Ishikawa (cell line): ENCODE measurements around the gene HINT3.

Experiments
- CEBPB ChIP-seq: IDR thresholded peaks from 2 replicates; pipeline ENCODE4 v1.6.1; 2012
- CREB1 ChIP-seq: IDR thresholded peaks from 2 replicates; pipeline ENCODE4 v1.6.1; 2012; ENCODE audit warnings: low read depth
- EGR1 ChIP-seq: IDR thresholded peaks from 2 replicates; pipeline ENCODE4 v1.6.1; 2012
- EP300 ChIP-seq: IDR thresholded peaks from 2 replicates; pipeline ENCODE4 v1.6.1; 2012; ENCODE audit warnings: borderline replicate concordance
- FOXM1 ChIP-seq: IDR thresholded peaks from 2 replicates; pipeline ENCODE4 v1.6.1; 2012; ENCODE audit warnings: low read depth, borderline replicate concordance
- MAX ChIP-seq: IDR thresholded peaks from 2 replicates; pipeline ENCODE4 v1.6.1; 2012
- NFIC ChIP-seq: IDR thresholded peaks from 2 replicates; pipeline ENCODE4 v1.6.1; 2012
- RAD21 ChIP-seq: IDR thresholded peaks from 2 replicates; pipeline ENCODE4 v1.6.1; 2012; ENCODE audit warnings: low read depth
- REST ChIP-seq: IDR thresholded peaks from 2 replicates; pipeline ENCODE4 v1.6.1; 2012; ENCODE audit warnings: low read depth, mild to moderate bottlenecking
- TAF1 ChIP-seq: IDR thresholded peaks from 2 replicates; pipeline ENCODE4 v1.6.1; 2012; ENCODE audit warnings: low read depth, mild to moderate bottlenecking
- TCF12 ChIP-seq: IDR thresholded peaks from 2 replicates; pipeline ENCODE4 v1.6.1; 2012; ENCODE audit warnings: low read depth
- TEAD4 ChIP-seq: IDR thresholded peaks from 2 replicates; pipeline ENCODE4 v1.6.1; 2012
- USF1 ChIP-seq: IDR thresholded peaks from 2 replicates; pipeline ENCODE4 v1.6.1; 2012
- YY1 ChIP-seq: IDR thresholded peaks from 2 replicates; pipeline ENCODE4 v1.6.1; 2012; ENCODE audit warnings: low read depth
- ZBTB7A ChIP-seq: IDR thresholded peaks from 2 replicates; pipeline ENCODE4 v1.6.1; 2012; ENCODE audit warnings: low read depth

Gene HINT3

GRCh38 chr6:125983246-125983945, 26.8 kb downstream of the HINT3 start:
- TF ChIP-seq TCF12 (no peak), MAX (no peak), ZBTB7A (no peak), TEAD4 (no peak), TAF1 (no peak), RAD21 (no peak), EP300 (no peak), REST (no peak), CREB1 (no peak), EGR1 (no peak), FOXM1 (no peak), CEBPB (no peak), YY1 (no peak), NFIC (no peak), USF1 (no peak)

- TF ChIP-seq CREB1 (no peak), NFIC (no peak), CEBPB (no peak), EP300 (no peak), YY1 (no peak), MAX (no peak), FOXM1 (no peak), TCF12 (no peak), TAF1 (no peak)
Observed at GRCh38 chr6:125984311-125984710, 27.7 kb downstream of the HINT3 start.

- TF ChIP-seq NFIC = no peak
- TF ChIP-seq RAD21 = no peak
- TF ChIP-seq MAX = no peak
- no peak for TF ChIP-seq EP300
- TF ChIP-seq TCF12 = no peak
- TF ChIP-seq CEBPB = no peak
- no peak for TF ChIP-seq REST
- no peak for TF ChIP-seq FOXM1
- TF ChIP-seq CREB1 = no peak
- no peak for TF ChIP-seq YY1
- no peak for TF ChIP-seq TEAD4
- TF ChIP-seq ZBTB7A = no peak
- no peak for TF ChIP-seq USF1
- TF ChIP-seq EGR1 = no peak
- TF ChIP-seq TAF1 = no peak
Observed at GRCh38 chr6:125985522-125985921, 29.0 kb downstream of the HINT3 start.

- TF ChIP-seq REST = no peak
- no peak for TF ChIP-seq ZBTB7A
- no peak for TF ChIP-seq EP300
- TF ChIP-seq FOXM1 = no peak
- peak; percentile 2; the same call in 1 of the 2 replicates for TF ChIP-seq CEBPB
- no peak for TF ChIP-seq TEAD4
Observed at GRCh38 chr6:125985979-125986300, 29.4 kb downstream of the HINT3 start.
